ENCODE data around the gene LIPH.
A peak's percentile ranks its signal among the peaks of the same experiment; 100 is the strongest.
"Not testable (repeated sequence)": the region's sequence is repeated elsewhere in the genome, so short reads cannot be mapped to it uniquely, and the experiment has no call there.

Gene LIPH

GRCh38 chr3:185552358-185552877, at the start of gene LIPH:
Gene LIPH (minus strand): TSS chr3:185552588. CDS start chr3:185552471, 117 bp downstream.
- DNase-seq: no peak

DNA sequence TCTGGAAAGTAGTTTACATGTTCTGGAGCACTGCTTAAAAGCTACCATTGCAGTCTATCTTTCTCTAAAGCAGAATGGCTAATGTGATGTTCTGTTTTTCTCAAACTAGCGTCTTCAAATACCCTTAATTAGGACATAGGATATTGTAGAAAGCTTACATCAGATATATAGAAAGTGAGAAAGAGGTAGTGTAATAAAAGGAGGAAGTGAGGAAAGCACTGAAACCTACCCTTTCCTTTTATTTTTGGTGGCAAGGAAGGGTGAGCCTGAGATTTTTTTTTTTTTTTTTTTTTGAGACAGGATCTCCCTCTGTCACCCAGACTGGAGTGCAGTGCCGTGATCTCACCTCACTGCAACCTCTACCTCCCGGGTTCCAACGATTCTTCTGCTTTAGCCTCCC, 43.1 kb upstream of the LIPH start:
- DNase-seq: no peak

DNA sequence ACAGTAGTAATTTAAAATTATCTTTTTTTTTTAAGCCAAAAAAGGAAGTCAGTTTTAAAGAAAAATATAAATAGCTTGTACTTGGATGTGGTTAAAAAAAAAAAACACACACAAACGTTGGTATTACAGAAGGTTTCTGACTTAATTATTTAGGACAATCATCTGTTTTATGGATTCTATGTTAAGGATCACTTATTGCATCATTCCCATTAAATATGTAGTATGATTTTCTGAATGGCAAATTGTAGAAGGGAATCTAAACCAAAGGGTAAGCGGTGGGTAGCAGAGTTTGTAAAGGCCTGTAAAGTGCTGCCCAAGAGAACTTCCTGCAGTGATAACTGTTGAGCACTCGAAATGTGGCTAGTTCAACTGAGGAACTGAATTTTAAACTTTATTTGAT, 41.7 kb upstream of the LIPH start:
- no peak for DNase-seq

- peak; percentile 26 for DNase-seq
These were observed 34.3 kb upstream of the LIPH start for GRCh38 chr3:185586686-185587039.

- DNase-seq: peak; percentile 99
These were observed 33.7 kb upstream of the LIPH start, which contains the start of gene SENP2 for GRCh38 chr3:185585859-185586685. Gene SENP2 (plus strand): TSS chr3:185586295. CDS start chr3:185586414, 119 bp downstream.

- DNase-seq: no peak
These were observed 33.1 kb upstream of the LIPH start for GRCh38 chr3:185585518-185585858.

- no peak for DNase-seq
These were observed 32.3 kb upstream of the LIPH start for GRCh38 chr3:185584686-185585085.

- DNase-seq: no peak
These were observed 31.5 kb upstream of the LIPH start for GRCh38 chr3:185583925-185584324.

- DNase-seq: no peak
These were observed 30.5 kb upstream of the LIPH start for GRCh38 chr3:185582871-185583270.

DNA sequence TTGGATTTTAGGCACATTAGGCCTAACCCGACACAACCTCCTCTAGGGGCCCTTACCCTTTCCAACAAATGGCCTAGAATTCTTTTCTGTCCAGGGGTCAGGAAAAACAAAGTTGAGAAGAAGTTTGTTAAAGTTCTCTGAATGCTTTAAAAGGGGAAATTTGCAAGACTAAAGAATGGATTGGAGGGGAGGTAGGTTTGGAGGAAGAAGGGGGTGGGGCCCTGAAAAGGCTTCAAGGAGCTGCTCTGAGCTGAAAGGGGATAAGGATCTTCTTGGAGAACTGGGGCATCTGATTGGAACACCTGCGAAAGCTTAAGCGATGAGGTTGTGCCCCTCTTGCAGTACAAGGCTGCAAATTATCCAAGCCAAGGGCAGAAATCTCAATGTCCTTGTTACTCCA, 29.8 kb upstream of the LIPH start:
- no peak for DNase-seq

GRCh38 chr3:185575108-185575869, 22.9 kb upstream of the LIPH start:
- DNase-seq: peak; percentile 68

- DNase-seq: no peak
These were observed 19.8 kb upstream of the LIPH start for GRCh38 chr3:185572183-185572582.

DNA sequence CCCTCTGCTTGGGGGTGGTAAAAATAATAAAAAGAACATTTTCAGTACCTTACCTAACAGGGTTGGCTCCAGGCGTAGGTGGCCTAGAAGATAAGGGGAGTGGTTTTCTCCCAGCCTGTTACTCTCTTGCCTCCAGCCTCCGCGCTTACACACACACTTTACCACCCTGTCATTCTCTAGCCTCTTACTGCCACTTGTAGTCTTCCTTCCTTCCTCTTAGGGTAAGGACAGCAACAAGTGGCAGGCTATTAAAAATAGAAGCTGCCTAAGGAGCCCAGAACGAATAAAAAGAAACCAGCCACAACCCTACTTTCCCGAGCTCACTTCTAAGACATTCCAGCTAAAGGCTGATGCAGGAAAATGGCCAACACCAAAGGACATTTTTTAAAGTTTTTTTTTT, 9.6 kb upstream of the LIPH start:
- peak; percentile 8 for DNase-seq

DNA sequence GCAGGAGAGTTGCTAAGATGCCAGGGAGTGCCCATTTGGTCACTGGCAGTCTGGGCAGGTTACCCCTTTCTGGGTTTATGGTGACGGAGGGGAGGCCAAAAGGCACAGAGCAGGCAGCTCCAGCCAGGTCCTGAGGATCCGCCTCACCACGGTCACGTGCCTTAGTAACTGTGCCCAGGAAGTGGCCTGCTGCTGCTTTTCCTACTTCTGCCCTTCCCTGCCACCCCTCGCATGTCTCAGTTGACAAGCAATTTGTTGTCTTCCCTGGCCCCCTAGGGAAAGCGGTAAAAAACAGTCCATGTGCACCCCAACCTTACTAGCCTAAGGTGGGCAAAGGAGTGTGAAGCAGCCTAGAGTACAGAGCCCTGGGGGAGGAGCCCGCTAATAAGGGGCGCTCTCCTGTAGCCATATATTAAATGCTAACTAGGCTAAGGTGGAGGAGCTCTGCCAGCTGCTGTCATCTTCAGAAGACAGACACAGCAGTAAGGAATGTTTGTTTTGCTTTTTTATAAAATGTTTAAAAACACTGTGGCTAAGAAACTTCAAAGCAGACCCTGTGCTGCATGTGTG, 9.1 kb upstream of the LIPH start:
- no peak for DNase-seq

DNA sequence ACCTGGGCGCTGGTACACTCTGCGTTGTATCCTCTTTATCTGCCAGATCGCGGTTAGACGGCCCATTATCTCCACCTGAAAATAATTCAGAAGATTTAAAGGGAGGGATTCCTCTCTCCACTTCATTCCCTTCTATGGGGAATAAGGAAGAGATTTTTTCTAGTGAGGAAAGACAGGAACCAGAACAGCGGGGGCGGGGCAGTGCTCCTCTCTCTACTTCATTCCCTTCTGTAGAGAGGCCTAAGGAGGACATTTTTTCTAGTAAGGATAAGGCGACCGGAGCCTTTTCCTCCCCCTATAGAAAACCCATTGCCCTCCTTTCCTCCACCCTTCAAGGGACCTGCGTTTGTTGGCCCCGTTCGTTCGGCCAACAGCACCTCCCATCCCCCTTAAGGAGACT, 8.3 kb upstream of the LIPH start:
- DNase-seq: no peak

DNA sequence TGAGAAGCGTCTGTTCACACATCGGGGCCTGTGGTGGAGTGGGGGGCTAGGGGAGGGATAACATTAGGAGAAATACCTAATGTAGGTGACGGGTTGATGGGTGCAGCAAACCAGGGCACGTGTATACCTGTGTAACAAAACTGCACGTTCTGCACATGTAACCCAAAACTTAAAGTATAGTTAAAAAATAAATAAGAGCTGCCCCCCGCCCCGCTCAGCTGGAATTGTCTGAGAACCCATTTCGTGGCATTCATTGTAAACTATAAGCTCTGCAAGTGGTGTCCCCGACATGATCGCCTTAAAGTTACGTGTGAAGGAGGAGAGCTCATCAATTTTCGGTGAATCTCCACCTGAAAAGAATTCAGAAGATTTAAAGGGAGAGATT, 7.3 kb upstream of the LIPH start:
- no peak for DNase-seq

- no peak for DNase-seq
These were observed 6.0 kb upstream of the LIPH start for GRCh38 chr3:185558395-185558794.

GRCh38 chr3:185556640-185557039, 4.3 kb upstream of the LIPH start:
- not testable (repeated sequence) for DNase-seq

GRCh38 chr3:185555860-185556347, 3.5 kb upstream of the LIPH start:
- no peak for DNase-seq

- no peak for DNase-seq
These were observed 2.7 kb upstream of the LIPH start for GRCh38 chr3:185555101-185555501.

DNA sequence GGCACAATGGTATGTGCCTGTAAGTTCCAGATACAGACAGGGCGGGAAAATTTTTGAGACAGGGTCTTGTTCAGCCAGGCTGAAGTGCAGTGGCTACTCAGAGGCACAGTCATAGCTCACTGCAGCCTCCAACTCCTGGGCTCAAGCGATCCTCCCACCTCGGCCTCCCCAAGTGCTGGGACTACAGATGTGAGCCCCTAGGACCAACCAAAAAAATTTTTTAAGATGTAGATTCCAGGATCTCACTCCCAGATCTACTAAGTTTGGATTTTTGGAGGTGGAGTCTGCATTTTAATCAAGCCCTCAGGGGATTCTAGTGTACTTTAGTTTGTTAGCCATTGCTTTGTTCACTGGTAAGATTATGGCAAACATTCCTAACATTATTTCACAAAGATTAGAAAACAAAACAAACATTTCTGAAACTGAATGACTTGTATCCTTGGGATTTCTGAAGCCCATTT, 2.7 kb downstream of the LIPH start:
- DNase-seq: no peak

- DNase-seq: no peak
These were observed 3.3 kb downstream of the LIPH start for GRCh38 chr3:185549122-185549521.

DNA sequence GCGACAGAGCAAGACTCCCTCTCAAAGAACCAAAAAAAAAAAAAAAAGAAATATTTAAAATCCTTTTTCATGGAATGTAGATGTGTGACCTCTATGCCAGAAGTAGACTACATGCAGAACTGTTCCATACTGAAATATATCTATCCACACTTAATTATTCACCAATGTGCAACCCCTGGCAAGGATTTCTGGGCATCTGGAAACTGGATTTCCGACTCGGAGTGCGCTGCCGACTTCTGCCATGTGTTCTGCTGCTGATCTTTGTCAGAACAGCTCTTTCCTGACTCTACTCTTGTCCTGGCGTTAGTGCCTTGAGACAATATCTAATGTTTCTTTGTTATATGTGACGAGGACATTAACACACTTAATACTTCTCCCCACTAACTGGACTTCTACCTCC, 11.7 kb downstream of the LIPH start:
- no peak for DNase-seq

- no peak for DNase-seq
These were observed 12.5 kb downstream of the LIPH start for GRCh38 chr3:185539934-185540333.

Data from DMS79 (cell line).